Measurements from ENCODE around the gene PLD2.
A peak's percentile ranks its signal among the peaks of the same experiment; 100 is the strongest.

PLD2 gene

DNA sequence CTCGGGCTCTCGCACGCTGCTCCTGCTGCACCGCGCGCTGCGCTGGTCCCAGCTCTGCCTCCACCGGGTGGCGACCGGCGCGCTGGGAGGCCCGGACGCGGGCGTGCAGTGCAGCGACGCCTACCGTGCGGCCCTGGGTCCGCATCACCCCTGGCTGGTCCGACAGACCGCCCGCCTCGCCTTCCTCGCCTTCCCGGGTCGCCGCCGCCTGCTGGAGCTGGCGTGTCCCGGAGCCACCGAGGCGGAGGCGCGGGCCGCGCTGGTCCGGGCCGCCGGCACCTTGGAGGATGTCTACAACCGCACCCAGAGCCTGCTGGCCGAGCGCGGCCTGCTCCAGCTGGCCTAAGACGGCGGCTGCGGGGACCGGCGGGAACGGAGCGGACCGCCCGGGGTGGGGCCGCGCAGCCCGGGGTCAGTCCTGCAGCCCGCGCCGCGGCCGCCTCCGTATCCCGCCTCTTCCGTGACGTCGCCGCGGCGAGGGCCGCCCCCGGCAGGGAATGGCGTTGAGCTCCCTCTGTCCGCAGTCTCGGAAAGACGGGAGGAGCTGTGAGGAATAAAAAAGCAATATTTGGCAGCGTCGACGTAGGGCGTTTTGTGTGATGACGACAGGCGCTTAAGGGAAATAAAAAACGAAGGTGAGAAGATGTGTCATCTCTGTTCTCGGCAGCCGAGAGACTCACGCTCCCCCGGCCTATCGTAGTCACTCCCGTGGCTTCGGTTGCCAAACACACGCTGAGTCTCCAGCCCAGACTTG lies 16.8 kb upstream of the PLD2 start:
- no peak overlapping the region for H3K27ac ChIP-seq (ENCODE audit: low read depth, low read length)
- no peaks in the 10 kb centered on the region for H3K36me3 ChIP-seq (ENCODE audit: control insufficient read depth, insufficient read depth, low read length)
- H3K9ac ChIP-seq (ENCODE audit: low read length): peak overlapping the region; percentile 81
- peak overlapping the region; percentile 58 for H3K4me3 ChIP-seq (ENCODE audit: low read depth, low read length)
- no peaks in the 10 kb centered on the region for H3K9me3 ChIP-seq (ENCODE audit: control insufficient read depth, insufficient read depth, low read depth, low read length)
- peaks cover 23% of the 10 kb centered on the region for H3K4me1 ChIP-seq (ENCODE audit: control insufficient read depth, insufficient read depth, low read length)
- H3K27me3 ChIP-seq (ENCODE audit: control insufficient read depth, insufficient read depth, low read length): peaks cover 65% of the 10 kb centered on the region

DNA sequence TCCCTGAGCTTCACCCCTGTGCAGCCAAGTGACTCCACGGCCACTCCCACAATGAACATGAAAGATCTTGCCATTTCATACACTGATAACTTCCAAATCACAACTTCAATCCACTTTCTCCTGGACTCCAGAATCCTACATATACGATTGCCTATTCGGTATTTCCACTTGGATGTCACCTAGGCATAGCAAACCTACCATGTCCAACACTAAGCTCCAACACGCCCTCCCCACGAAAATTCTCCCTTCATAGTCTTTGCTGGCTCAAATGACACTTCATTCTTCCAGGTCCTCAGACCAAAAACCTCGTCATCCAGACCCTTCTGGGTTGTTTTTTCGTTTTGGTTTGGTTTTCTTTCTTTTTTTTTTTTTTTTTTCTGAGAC lies 16.3 kb upstream of the PLD2 start:
- peak overlapping the region; percentile 81 for H3K9ac ChIP-seq (ENCODE audit: low read length)
- H3K4me1 ChIP-seq (ENCODE audit: control insufficient read depth, insufficient read depth, low read length): peaks cover 23% of the 10 kb centered on the region
- H3K4me3 ChIP-seq (ENCODE audit: low read depth, low read length): peak overlapping the region; percentile 58
- peaks cover 59% of the 10 kb centered on the region for H3K27me3 ChIP-seq (ENCODE audit: control insufficient read depth, insufficient read depth, low read length)
- no peak overlapping the region for H3K27ac ChIP-seq (ENCODE audit: low read depth, low read length)
- no peaks in the 10 kb centered on the region for H3K9me3 ChIP-seq (ENCODE audit: control insufficient read depth, insufficient read depth, low read depth, low read length)
- H3K36me3 ChIP-seq (ENCODE audit: control insufficient read depth, insufficient read depth, low read length): no peaks in the 10 kb centered on the region

DNA sequence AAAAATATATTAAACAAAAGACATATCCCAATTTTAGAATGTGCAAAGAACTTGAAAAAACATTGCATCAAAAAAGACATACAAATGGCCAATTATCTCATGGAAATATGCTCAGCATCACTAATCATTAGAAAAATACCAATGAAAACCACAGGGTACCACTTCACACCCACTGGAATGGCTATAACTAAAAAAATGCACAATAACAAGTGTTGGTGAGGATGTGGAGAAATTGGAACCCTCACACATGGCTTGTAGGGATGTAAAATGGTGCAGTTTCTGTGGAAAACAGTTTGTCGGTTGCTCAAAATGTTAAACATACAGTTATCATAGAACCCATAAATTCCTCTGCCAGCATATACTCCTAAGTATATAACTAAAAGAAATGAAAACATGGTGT lies 11.8 kb upstream of the PLD2 start:
- Histone ChIP-seq H3K4me1 (ENCODE audit: control insufficient read depth, insufficient read depth, low read length) (no peaks in the 10 kb centered on the region), H3K4me3 (ENCODE audit: low read depth, low read length) (no peak overlapping the region), H3K9me3 (ENCODE audit: control insufficient read depth, insufficient read depth, low read depth, low read length) (no peaks in the 10 kb centered on the region), H3K27ac (ENCODE audit: low read depth, low read length) (no peak overlapping the region), H3K9ac (ENCODE audit: low read length) (no peak overlapping the region), H3K27me3 (ENCODE audit: control insufficient read depth, insufficient read depth, low read length) (peaks cover 16% of the 10 kb centered on the region), H3K36me3 (ENCODE audit: control insufficient read depth, insufficient read depth, low read length) (peaks cover 20% of the 10 kb centered on the region)

DNA sequence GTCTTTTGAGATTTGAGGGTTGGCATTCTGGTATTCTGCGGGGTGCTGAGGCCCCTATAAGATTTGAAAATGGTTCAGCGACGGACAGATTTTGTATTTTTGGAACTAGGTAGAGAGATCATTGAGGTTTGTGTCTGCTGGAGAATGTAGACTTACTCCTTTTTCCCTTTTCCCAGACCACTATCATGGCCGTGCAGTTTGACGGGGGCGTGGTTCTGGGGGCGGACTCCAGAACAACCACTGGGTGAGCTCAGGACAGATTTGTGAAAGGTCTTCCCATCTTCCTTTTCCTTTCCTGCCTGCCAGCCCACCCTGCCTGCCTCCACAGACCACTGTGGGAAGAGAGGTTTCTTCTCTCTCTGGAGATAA lies 10.4 kb upstream of the PLD2 start:
- Histone ChIP-seq H3K4me1 (ENCODE audit: control insufficient read depth, insufficient read depth, low read length) (no peaks in the 10 kb centered on the region), H3K9ac (ENCODE audit: low read length) (peak overlapping the region; percentile 95), H3K27ac (ENCODE audit: low read depth, low read length) (peak overlapping the region; percentile 69), H3K9me3 (ENCODE audit: control insufficient read depth, insufficient read depth, low read depth, low read length) (no peaks in the 10 kb centered on the region), H3K36me3 (ENCODE audit: control insufficient read depth, insufficient read depth, low read length) (peaks cover 20% of the 10 kb centered on the region), H3K4me3 (ENCODE audit: low read depth, low read length) (peak overlapping the region; percentile 96), H3K27me3 (ENCODE audit: control insufficient read depth, insufficient read depth, low read length) (0 out of 2 replicates have a peak, but pooled peaks cover 3% of the 10 kb centered on the region)

DNA sequence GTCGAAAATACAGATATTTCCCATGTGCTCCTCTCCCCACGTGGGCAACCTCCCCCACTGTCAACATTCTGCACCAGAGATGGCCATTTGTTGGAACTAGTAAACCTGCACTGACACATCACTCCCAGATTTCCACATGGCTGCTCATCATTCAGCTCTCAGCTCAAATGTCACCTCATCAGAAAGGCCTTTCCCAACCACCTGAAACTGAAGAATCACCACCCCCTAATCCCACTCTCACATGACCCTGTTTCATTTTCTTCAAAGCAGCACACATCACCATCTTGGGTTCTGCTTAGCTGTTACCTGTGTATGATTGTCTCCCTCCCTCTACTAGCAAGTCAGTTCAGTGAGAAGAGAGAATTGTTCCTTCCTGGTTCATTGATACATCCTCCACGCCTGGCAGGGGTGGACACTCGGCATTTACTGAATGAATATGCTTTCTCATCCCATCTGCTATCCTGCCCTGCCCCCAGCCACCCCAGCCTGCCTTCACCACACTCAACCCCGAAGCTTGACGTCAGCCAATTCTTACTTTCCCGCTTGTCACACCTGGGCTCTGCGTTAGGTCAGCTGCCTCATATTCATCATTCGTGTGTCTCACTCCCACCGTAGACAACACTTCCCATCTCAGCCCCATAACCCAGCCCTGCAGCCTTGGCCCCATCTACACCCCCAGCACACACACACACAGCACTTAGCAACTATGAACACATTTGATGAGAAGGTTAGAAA lies 6.3 kb upstream of the PLD2 start:
- Histone ChIP-seq H3K4me3 (ENCODE audit: low read depth, low read length) (no peak overlapping the region), H3K27me3 (ENCODE audit: control insufficient read depth, insufficient read depth, low read length) (no peaks in the 10 kb centered on the region), H3K27ac (ENCODE audit: low read depth, low read length) (no peak overlapping the region), H3K9me3 (ENCODE audit: control insufficient read depth, insufficient read depth, low read depth, low read length) (no peaks in the 10 kb centered on the region), H3K36me3 (ENCODE audit: control insufficient read depth, insufficient read depth, low read length) (peaks cover 20% of the 10 kb centered on the region), H3K9ac (ENCODE audit: low read length) (no peak overlapping the region), H3K4me1 (ENCODE audit: control insufficient read depth, insufficient read depth, low read length) (no peaks in the 10 kb centered on the region)

DNA sequence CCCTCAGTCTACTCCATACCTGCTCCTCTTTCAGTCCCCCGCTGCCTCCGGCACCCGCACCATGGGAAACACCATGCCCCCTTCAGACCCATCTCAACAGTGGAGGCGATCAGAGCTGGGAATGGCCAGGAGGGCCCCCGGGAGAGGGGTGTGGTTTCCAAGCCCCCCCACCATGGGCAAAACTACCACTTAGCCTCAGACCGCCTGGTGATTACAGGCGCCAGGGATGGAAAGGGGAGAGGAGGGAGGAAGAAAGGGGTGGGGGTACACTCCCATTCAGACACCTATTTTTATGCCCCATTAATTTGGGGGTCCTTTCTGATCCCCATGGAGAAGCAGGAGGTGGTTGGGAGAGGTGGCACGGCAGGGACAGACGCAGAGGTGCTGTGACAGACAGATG lies 4.7 kb upstream of the PLD2 start, which contains the start of gene C17orf114:
Gene C17orf114, minus strand, starts transcription at position 101 of the 400 bp plus-strand sequence.
- no peaks in the 10 kb centered on the region for H3K9me3 ChIP-seq (ENCODE audit: control insufficient read depth, insufficient read depth, low read depth, low read length)
- H3K36me3 ChIP-seq (ENCODE audit: control insufficient read depth, insufficient read depth, low read length): peaks cover 18% of the 10 kb centered on the region
- no peak within 1 kb of the TSS for H3K4me3 ChIP-seq (ENCODE audit: low read depth, low read length)
- H3K27ac ChIP-seq (ENCODE audit: low read depth, low read length): no peak within 1 kb of the TSS
- no peak within 1 kb of the TSS for H3K9ac ChIP-seq (ENCODE audit: low read length)
- no peaks in the 10 kb centered on the region for H3K4me1 ChIP-seq (ENCODE audit: control insufficient read depth, insufficient read depth, low read length)
- no peaks in the 10 kb centered on the region for H3K27me3 ChIP-seq (ENCODE audit: control insufficient read depth, insufficient read depth, low read length)

DNA sequence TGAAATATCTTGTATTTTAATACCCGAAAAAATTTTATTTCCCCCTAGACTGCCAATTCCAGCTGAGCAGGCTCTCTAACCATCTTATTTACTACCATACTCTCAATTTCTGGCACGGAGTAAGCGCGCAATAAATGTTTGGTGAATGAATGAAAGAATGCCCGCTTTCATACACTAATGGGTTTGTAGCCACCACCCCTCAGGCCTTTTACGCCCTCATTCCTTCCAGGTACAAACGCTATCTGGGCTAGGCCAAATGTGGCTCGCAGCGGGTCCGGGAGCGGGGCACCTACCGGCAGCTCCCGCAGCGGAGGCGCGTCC lies 536 bp upstream of the PLD2 start:
- H3K27me3 ChIP-seq (ENCODE audit: control insufficient read depth, insufficient read depth, low read length): no peaks in the 10 kb centered on the region
- H3K36me3 ChIP-seq (ENCODE audit: control insufficient read depth, insufficient read depth, low read length): peaks cover 26% of the 10 kb centered on the region
- H3K9me3 ChIP-seq (ENCODE audit: control insufficient read depth, insufficient read depth, low read depth, low read length): no peaks in the 10 kb centered on the region
- H3K4me1 ChIP-seq (ENCODE audit: control insufficient read depth, insufficient read depth, low read length): peaks cover 6% of the 10 kb centered on the region; the same call in 1 of the 2 replicates
- H3K27ac ChIP-seq (ENCODE audit: low read depth, low read length): no peak overlapping the region
- H3K9ac ChIP-seq (ENCODE audit: low read length): peak overlapping the region; percentile 72
- H3K4me3 ChIP-seq (ENCODE audit: low read depth, low read length): peak overlapping the region; percentile 74

DNA sequence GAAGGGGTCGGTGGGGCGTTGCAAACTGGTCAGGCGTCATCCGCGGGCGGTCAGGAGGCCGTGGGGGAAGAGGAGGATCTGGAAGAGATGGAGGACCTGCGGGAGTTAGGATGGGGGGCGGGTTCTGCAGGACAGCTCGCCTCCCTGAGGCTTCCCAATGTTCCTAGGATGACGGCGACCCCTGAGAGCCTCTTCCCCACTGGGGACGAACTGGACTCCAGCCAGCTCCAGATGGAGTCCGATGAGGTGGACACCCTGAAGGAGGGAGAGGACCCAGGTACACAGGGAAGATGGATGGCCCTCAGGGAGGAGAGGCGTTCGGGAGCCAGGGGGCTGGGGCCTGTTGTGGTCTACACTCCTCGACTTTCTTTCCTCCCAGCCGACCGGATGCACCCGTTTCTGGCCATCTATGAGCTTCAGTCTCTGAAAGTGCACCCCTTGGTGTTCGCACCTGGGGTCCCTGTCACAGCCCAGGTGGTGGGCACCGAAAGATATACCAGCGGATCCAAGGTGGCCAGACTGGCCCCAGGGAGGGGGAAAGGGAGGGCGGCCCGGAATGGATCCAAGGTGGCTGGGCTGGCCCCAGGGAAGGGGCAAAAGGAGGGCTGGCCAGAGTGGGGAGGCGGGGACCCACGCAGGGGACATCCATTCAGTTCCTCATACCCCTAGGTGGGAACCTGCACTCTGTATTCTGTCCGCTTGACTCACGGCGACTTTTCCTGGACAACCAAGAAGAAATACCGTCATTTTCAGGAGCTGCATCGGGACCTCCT lies 839 bp downstream of the PLD2 start:
- Histone ChIP-seq H3K9me3 (ENCODE audit: control insufficient read depth, insufficient read depth, low read depth, low read length) (no peaks in the 10 kb centered on the region), H3K4me1 (ENCODE audit: control insufficient read depth, insufficient read depth, low read length) (peaks cover 6% of the 10 kb centered on the region; the same call in 1 of the 2 replicates), H3K36me3 (ENCODE audit: control insufficient read depth, insufficient read depth, low read length) (peaks cover 29% of the 10 kb centered on the region), H3K9ac (ENCODE audit: low read length) (peak overlapping the region; percentile 74), H3K4me3 (ENCODE audit: low read depth, low read length) (peak overlapping the region; percentile 74), H3K27me3 (ENCODE audit: control insufficient read depth, insufficient read depth, low read length) (no peaks in the 10 kb centered on the region), H3K27ac (ENCODE audit: low read depth, low read length) (no peak overlapping the region)

DNA sequence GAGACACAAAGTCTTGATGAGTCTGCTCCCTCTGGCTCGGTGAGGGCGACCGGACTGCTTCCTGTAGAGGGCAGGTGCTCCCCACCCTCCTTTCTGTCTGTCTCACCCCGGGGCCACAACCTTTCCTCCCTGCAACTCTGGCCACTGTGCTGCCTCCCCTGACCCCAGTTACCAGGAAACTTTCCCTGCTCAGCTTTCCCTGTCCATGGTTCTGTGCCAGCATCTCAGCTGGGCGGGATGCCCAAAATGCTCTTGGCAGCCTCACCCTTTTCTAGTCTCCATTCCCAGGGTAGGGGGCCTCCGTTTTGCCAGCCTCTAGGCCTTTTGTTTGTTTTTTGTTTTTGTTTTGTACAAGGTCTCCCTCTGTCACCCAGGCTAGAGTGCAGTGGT lies 1.4 kb downstream of the PLD2 start:
- H3K27me3 ChIP-seq (ENCODE audit: control insufficient read depth, insufficient read depth, low read length): no peaks in the 10 kb centered on the region
- no peaks in the 10 kb centered on the region for H3K9me3 ChIP-seq (ENCODE audit: control insufficient read depth, insufficient read depth, low read depth, low read length)
- H3K9ac ChIP-seq (ENCODE audit: low read length): no peak overlapping the region
- H3K36me3 ChIP-seq (ENCODE audit: control insufficient read depth, insufficient read depth, low read length): peaks cover 31% of the 10 kb centered on the region
- H3K27ac ChIP-seq (ENCODE audit: low read depth, low read length): no peak overlapping the region
- no peak overlapping the region for H3K4me3 ChIP-seq (ENCODE audit: low read depth, low read length)
- peaks cover 6% of the 10 kb centered on the region; the same call in 1 of the 2 replicates for H3K4me1 ChIP-seq (ENCODE audit: control insufficient read depth, insufficient read depth, low read length)

DNA sequence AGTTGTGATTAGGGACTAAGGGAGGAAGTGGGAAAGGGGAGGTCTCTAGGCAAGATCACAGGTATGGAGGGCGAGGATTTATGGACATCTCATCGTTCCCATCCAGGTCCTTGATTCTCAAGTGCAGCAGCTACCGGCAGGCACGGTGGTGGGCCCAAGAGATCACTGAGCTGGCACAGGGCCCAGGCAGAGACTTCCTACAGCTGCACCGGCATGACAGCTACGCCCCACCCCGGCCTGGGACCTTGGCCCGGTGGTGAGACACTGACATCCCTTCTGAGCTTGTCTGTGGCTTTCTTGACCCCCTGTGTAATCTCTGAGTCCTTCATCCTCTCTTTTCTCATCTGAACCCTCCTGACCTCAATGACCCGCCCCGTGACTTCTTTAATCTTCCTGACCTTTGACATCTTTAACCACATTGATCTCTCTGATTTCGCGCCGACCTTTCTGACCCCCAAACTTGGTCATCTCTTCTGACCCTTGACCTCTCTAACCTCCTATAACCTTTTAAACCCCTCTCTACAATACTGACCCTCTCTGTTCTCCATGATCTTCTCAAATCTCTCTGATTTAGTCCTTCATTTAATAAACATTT lies 3.8 kb downstream of the PLD2 start:
- Histone ChIP-seq H3K4me3 (ENCODE audit: low read depth, low read length) (no peak overlapping the region), H3K9ac (ENCODE audit: low read length) (no peak overlapping the region), H3K36me3 (ENCODE audit: control insufficient read depth, insufficient read depth, low read length) (peaks cover 48% of the 10 kb centered on the region), H3K9me3 (ENCODE audit: control insufficient read depth, insufficient read depth, low read depth, low read length) (no peaks in the 10 kb centered on the region), H3K27ac (ENCODE audit: low read depth, low read length) (no peak overlapping the region), H3K4me1 (ENCODE audit: control insufficient read depth, insufficient read depth, low read length) (peaks cover 6% of the 10 kb centered on the region; the same call in 1 of the 2 replicates), H3K27me3 (ENCODE audit: control insufficient read depth, insufficient read depth, low read length) (no peaks in the 10 kb centered on the region)

Data from HUES6 (cell line).